ENCODE measurements around the gene SMAD6. TPM values are rescaled to one million over a fixed set of nuclear protein-coding genes. Genes with fewer than 3 reads are reported as not detected.
A peak's percentile ranks its signal among the peaks of the same experiment; 100 is the strongest.

Gene SMAD6
- total RNA-seq (26.4 and 35.4 TPM in 2 replicates), polyA plus RNA-seq (24.2 and 26.6 TPM in 2 replicates)

DNA sequence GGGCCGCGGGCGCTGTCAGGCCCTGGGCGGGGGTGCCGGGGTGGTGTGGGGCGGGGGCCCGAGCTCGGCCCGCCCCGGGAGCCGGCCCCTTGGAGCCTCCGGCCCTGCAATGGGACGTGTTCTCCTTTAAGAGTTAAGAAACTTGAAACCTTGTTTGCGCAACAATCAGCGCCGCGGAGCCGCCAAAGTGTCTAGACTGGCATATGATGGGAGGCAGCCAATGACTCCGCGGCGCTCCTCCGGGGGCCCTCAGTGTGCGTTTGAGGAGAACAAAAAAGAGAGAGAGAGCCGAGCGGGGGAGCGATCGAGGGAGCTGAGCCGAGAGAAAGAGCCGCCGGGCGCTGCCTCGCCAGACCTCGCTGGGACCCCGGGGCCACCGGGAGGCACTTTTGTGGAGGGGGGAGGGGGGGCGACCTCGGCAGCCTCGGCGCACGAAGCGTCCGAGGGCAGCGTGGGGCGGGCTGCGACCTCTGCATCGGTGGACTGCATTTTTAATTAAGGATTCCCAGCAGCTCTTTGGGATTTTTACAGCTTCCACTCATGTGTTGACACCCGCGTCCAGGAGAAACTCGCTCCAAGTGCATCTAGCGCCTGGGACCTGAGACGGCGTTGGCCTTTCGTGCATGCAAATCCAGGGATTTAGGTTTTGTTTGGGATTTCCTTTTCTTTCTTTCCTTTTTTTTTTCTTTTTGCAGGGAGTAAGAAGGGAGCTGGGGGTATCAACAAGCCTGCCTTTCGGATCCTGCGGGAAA is at the start of gene SMAD6:
TSS of gene SMAD6 (plus strand) at position 202 of the 752 bp plus-strand sequence. CDS start 1,023 bp downstream, outside the sequence.
- Histone ChIP-seq H3K27me3 (no peaks in the 10 kb centered on the region), H3K4me1 (ENCODE audit: insufficient read depth) (peaks cover 33% of the 10 kb centered on the region), H3K9me3 (ENCODE audit: low read depth) (no peaks in the 10 kb centered on the region), H3K27ac (peak within 1 kb of the TSS; percentile 95), H3K79me2 (peaks cover 46% of the 10 kb centered on the region), H4K20me1 (ENCODE audit: insufficient read depth, poor library complexity, severe bottlenecking) (peaks cover 39% of the 10 kb centered on the region), H3K4me2 (peak within 1 kb of the TSS; percentile 92), H3K9me2 (replicated peaks; ENCODE audit: insufficient read depth) (no peaks in the 10 kb centered on the region), H3K36me3 (replicated peaks; ENCODE audit: insufficient read depth, low read depth) (no peaks in the 10 kb centered on the region), H2AFZ (peak within 1 kb of the TSS; percentile 62), H3K4me3 (peak within 1 kb of the TSS; percentile 91)
- DNase-seq (ENCODE audit: low spot score) = peak; percentile 98
- TF ChIP-seq EZH2 (IDR thresholded peaks at IDR 0.05; ENCODE audit: borderline replicate concordance) = no peak
- no peak for TF ChIP-seq CTCF (IDR thresholded peaks at IDR 0.05; ENCODE audit: poor library complexity)
- TF ChIP-seq EZH2phosphoT487 (IDR thresholded peaks at IDR 0.05; ENCODE audit: low read depth, severe bottlenecking, unreplicated experiment) = no peak
- 1% methylated on average over 36 of the region's 55 CpGs for WGBS (ENCODE audit: low lambda C conversion rate, missing lambda C conversion rate)

DNA sequence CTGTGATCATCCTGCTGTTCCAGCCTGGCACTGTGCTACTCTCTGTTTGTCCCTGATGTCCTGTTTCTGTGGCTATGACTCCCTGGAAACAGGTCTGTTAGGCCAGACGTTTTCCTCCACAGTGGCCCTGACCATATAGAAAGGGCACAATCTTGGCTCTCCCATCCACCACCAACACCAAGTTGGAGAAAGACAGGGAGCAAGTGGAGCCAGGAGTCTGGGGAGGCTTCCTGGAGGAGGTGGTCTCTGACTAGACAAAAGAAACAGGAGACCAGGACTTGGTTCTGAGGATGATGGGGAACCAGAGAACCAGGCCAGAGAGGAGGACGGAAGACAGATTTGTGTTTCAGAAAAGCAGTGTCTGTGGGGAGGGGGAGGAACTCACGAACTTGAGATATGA is 49.2 kb upstream of the SMAD6 start:
- Histone ChIP-seq H3K27ac (no peak overlapping the region), H3K4me1 (ENCODE audit: insufficient read depth) (peaks cover 20% of the 10 kb centered on the region), H3K4me3 (no peak overlapping the region), H3K36me3 (replicated peaks; ENCODE audit: insufficient read depth, low read depth) (no peaks in the 10 kb centered on the region), H4K20me1 (ENCODE audit: insufficient read depth, poor library complexity, severe bottlenecking) (no peaks in the 10 kb centered on the region), H3K9me3 (ENCODE audit: low read depth) (no peaks in the 10 kb centered on the region), H2AFZ (no peak overlapping the region), H3K27me3 (no peaks in the 10 kb centered on the region), H3K4me2 (no peak overlapping the region), H3K79me2 (no peaks in the 10 kb centered on the region), H3K9me2 (replicated peaks; ENCODE audit: insufficient read depth) (no peaks in the 10 kb centered on the region)
- DNase-seq (ENCODE audit: low spot score) = no peak
- 73% methylated on average over 3 of the region's 3 CpGs for WGBS (ENCODE audit: low lambda C conversion rate, missing lambda C conversion rate)
- TF ChIP-seq CTCF (IDR thresholded peaks at IDR 0.05; ENCODE audit: poor library complexity) (no peak), EZH2 (IDR thresholded peaks at IDR 0.05; ENCODE audit: borderline replicate concordance) (no peak), EZH2phosphoT487 (IDR thresholded peaks at IDR 0.05; ENCODE audit: low read depth, severe bottlenecking, unreplicated experiment) (no peak)

- Histone ChIP-seq H3K4me2 (no peak overlapping the region), H3K9me2 (replicated peaks; ENCODE audit: insufficient read depth) (no peaks in the 10 kb centered on the region), H3K79me2 (no peaks in the 10 kb centered on the region), H3K27ac (no peak overlapping the region), H2AFZ (no peak overlapping the region), H3K4me3 (no peak overlapping the region), H3K4me1 (ENCODE audit: insufficient read depth) (peaks cover 24% of the 10 kb centered on the region), H4K20me1 (ENCODE audit: insufficient read depth, poor library complexity, severe bottlenecking) (no peaks in the 10 kb centered on the region), H3K27me3 (no peaks in the 10 kb centered on the region), H3K9me3 (ENCODE audit: low read depth) (no peaks in the 10 kb centered on the region), H3K36me3 (replicated peaks; ENCODE audit: insufficient read depth, low read depth) (no peaks in the 10 kb centered on the region)
- WGBS (ENCODE audit: low lambda C conversion rate, missing lambda C conversion rate) = 89% methylated on average over 6 of the region's 6 CpGs
- TF ChIP-seq EZH2 (IDR thresholded peaks at IDR 0.05; ENCODE audit: borderline replicate concordance) (no peak), CTCF (IDR thresholded peaks at IDR 0.05; ENCODE audit: poor library complexity) (no peak), EZH2phosphoT487 (IDR thresholded peaks at IDR 0.05; ENCODE audit: low read depth, severe bottlenecking, unreplicated experiment) (no peak)
- no peak for DNase-seq (ENCODE audit: low spot score)
Measured at GRCh38 chr15:66653398-66653797, 48.6 kb upstream of the SMAD6 start.

All from hepatocyte (in vitro differentiated cells).